Daoy (cell line): Measurements from ENCODE around the gene GNL3L. TPM values are rescaled to one million over a fixed set of nuclear protein-coding genes. Genes with fewer than 3 reads are reported as not detected.
"Not testable (repeated sequence)": the region's sequence is repeated elsewhere in the genome, so short reads cannot be mapped to it uniquely, and the experiment has no call there.

ENCODE experiments used
- DNase-seq: peaks from one replicate; pipeline ENCODE4 v3.0.0-alpha.2; 2015; ENCODE audit warnings: low read depth
- total RNA-seq: library from RNA; depleted of rRNA; stranded (reverse); fragments of >200 nt; shearing (Covaris generic); gene quantifications from 2 replicates; pipeline ENCODE4 v1.2.3, GENCODE V29; 2014; rRNA removed

Gene GNL3L
- total RNA-seq, 1 experiment from 2014 or later = 36.6 TPM

DNA sequence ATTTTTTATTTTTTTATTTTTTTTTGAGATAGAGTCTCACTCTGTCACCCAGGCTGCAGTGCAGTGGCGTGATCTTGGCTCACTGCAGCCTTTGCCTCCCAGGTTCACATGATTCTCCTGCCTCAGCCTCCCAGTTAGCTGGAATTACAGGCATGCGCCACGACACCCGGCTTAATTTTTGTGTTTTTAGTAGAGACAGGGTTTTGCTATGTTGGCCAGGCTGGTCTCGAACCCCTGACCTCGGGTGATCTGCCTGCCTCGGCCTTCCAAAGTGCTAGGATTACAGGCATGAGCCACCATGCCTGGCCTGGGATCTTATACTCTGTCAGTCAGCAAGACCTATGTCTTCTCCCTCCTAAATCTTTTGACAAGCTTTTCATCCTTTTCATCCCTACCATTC lies 25.0 kb downstream of the GNL3L start:
- not testable (repeated sequence) for DNase-seq

DNA sequence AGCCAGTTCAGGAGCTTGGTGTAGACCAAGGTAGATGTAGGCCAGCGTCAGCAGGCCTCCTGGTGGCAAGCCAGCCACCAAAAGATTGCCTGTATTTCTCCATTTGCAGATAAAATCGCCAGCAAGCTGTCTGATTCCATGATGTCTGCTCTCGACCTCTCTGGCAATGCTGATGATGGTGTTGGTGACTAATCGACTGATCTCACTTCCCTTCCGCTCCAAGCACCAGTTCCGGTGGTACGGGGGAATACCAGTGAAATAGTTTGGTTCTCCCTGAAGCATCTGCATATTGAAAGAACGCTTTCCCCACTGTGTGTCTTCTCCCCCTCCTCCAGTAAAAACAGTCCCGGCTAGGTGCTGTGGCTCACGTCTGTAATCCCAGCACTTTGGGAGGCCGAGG lies 30.4 kb downstream of the GNL3L start:
- no peak for DNase-seq

DNA sequence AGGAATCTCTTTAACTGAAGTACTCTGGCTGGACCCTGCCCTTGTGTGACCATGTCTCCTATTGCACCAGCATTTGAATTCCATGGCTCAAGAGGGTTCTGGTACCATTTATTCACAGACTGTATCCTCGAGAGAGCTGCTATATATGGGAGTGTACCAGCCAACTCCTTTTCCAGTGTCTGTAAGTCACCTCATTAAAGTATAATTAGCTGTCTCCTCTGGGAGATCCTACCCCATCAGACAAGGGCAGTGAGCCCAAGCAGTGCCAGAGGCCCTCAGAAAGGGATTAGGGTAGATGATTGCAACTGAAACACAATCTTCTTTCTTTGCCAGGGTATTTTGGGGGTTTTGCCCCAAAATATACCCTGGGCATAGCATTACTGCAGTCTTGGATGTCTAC lies 31.6 kb downstream of the GNL3L start:
- no peak for DNase-seq

DNA sequence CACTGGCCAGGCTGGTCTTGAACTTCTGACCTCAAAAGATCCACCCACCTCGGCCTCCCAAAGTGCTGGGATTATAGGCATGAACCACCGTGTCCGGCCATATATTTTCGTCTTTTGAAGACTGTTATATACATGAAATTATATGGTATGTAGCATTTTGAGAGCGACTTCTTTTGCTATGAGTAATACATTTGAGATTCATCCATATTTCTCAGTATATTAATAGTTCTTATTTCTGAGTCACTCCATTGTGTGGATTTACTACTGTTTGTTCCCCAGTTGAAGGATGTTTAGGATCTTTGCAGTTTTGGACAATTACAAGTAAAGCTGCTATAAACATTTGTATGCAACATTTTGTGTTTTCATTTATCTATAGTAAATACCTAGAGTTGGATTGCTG lies 34.9 kb downstream of the GNL3L start:
- DNase-seq = no peak

DNA sequence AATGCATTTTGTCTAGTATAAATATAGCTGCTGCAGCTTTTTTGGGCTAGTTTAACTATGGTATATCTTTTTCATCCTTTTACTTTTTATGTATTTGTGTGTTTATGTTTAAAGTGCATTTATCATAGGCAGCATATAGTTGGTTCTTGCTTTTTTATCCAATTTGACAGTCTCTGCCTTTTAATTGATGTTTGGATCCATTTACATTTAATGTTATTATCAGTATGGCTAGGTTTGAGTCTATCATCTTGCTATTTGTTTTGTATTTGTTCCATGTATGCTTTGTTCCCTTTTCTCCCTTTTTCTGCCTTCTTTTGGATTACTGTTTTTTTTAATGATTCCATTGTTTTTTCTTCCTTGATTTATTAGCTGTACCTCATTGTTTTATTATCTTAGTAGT lies 40.3 kb downstream of the GNL3L start:
- no peak for DNase-seq

DNA sequence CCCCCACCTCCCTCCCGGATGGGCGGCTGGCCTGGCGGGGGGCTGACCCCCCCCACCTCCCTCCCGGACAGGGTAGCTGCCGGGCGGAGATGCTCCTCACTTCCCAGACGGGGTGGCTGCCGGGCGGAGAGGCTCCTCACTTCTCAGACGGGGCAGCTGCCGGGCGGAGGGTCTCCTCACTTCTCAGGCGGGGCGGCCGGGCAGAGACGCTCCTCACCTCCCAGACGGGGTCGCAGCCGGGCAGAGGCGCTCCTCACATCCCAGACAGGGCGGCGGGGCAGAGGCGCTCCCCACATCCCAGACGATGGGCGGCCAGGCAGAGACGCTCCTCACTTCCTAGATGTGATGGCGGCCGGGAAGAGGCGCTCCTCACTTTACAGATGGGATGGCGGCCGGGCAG lies 42.6 kb downstream of the GNL3L start:
- DNase-seq = not testable (repeated sequence)

DNA sequence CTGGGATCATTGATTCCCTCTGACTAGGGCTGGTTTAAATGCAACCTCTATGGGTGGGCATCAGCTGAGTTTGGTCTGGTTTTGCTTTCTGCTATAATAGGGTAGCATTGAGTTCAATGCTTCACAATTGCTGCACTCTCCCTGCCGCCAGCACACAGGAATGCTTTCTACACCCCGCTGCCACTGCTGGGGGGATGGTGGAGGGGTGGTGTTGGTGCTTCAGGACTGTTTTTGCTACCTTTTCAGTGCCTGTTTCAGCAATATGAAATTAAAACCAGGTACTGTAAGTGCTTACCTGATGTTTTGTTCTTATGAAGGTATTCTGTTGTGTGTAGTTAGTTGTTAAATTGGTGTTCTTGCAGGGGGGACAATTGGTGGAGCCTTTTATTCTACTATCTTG lies 67.7 kb downstream of the GNL3L start:
- DNase-seq = no peak

DNA sequence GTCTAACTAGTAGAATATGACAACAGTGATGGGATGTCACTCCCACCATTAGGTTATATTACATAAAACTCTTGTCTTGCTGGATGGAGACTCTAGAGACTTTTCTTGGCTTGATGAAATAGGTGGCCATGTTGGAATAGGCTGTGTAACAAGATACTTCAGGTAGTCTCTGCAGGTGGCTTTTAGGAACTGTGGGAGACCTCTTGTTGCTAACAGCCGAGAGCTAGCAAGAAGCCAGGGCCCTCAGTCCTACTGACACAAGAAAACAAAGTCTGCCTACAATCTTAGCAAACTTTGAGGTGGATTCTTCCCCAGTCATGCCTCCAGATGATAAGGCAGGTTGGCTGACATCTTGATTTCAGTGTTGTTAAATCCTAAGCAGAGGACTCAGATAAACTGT lies 72.5 kb downstream of the GNL3L start:
- no peak for DNase-seq

Other genes with a start within 250 kb of the GNL3L start
- gene WNK3, start 172.2 kb upstream of the GNL3L start, total RNA-seq = 3.6 and 4.0 TPM in 2 replicates
- gene TSR2, start 89.8 kb upstream of the GNL3L start, total RNA-seq = 13.6 and 16.4 TPM in 2 replicates
- gene FGD1, start 34.0 kb upstream of the GNL3L start, total RNA-seq = 1.2 and 2.5 TPM in 2 replicates